ENCODE results near the gene ELAVL2.
A peak's percentile ranks its signal among the peaks of the same experiment; 100 is the strongest.

ELAVL2 gene

GRCh38 chr9:23769307-23769935 is 56.6 kb downstream of the ELAVL2 start:
- no peak for DNase-seq (ENCODE audit: low spot score)

- no peak for DNase-seq (ENCODE audit: low spot score)
Observed at GRCh38 chr9:23768861-23769260, 57.2 kb downstream of the ELAVL2 start.

GRCh38 chr9:23766613-23767012 is 59.4 kb downstream of the ELAVL2 start:
- no peak for DNase-seq (ENCODE audit: low spot score)

GRCh38 chr9:23765561-23765960 is 60.5 kb downstream of the ELAVL2 start:
- DNase-seq (ENCODE audit: low spot score), result no peak

- DNase-seq (ENCODE audit: low spot score), result no peak
Observed at GRCh38 chr9:23764219-23764618, 61.8 kb downstream of the ELAVL2 start.

GRCh38 chr9:23754551-23754950 is 71.5 kb downstream of the ELAVL2 start:
- DNase-seq (ENCODE audit: low spot score), result no peak

- no peak for DNase-seq (ENCODE audit: low spot score)
Observed at GRCh38 chr9:23752859-23753258, 73.2 kb downstream of the ELAVL2 start.

GRCh38 chr9:23751633-23752032 is 74.4 kb downstream of the ELAVL2 start:
- no peak for DNase-seq (ENCODE audit: low spot score)

GRCh38 chr9:23750808-23751207 is 75.2 kb downstream of the ELAVL2 start:
- DNase-seq (ENCODE audit: low spot score), result no peak

GRCh38 chr9:23747088-23748075 is 78.7 kb downstream of the ELAVL2 start:
- DNase-seq (ENCODE audit: low spot score), result no peak

GRCh38 chr9:23746317-23746716 is 79.7 kb downstream of the ELAVL2 start:
- no peak for DNase-seq (ENCODE audit: low spot score)

GRCh38 chr9:23743036-23743435 is 83.0 kb downstream of the ELAVL2 start:
- DNase-seq (ENCODE audit: low spot score), result no peak

- DNase-seq (ENCODE audit: low spot score), result no peak
Observed at GRCh38 chr9:23741351-23741750, 84.7 kb downstream of the ELAVL2 start.

GRCh38 chr9:23740531-23740930 is 85.5 kb downstream of the ELAVL2 start:
- DNase-seq (ENCODE audit: low spot score), result no peak

GRCh38 chr9:23739753-23740152 is 86.3 kb downstream of the ELAVL2 start:
- DNase-seq (ENCODE audit: low spot score), result no peak

- DNase-seq (ENCODE audit: low spot score), result peak; percentile 44
Observed at GRCh38 chr9:23736293-23736692, 89.7 kb downstream of the ELAVL2 start.

- DNase-seq (ENCODE audit: low spot score), result no peak
Observed at GRCh38 chr9:23733495-23734078, 92.5 kb downstream of the ELAVL2 start.

GRCh38 chr9:23731353-23731752 is 94.7 kb downstream of the ELAVL2 start:
- DNase-seq (ENCODE audit: low spot score), result no peak

GRCh38 chr9:23730364-23730763 is 95.7 kb downstream of the ELAVL2 start:
- no peak for DNase-seq (ENCODE audit: low spot score)

- no peak for DNase-seq (ENCODE audit: low spot score)
Observed at GRCh38 chr9:23728736-23729135, 97.3 kb downstream of the ELAVL2 start.

GRCh38 chr9:23725279-23725946 is 100.6 kb downstream of the ELAVL2 start:
- no peak for DNase-seq (ENCODE audit: low spot score)

GRCh38 chr9:23723672-23724071 is 102.4 kb downstream of the ELAVL2 start:
- no peak for DNase-seq (ENCODE audit: low spot score)
